ENCODE results near the gene SLC22A16. TPM values are rescaled to one million over a fixed set of nuclear protein-coding genes. Genes with fewer than 3 reads are reported as not detected.

SLC22A16 gene
- total RNA-seq, 1 experiment from 2014 or later: not detected

GRCh38 chr6:110428153-110428552 is 48.3 kb downstream of the SLC22A16 start:
- no peak for ATAC-seq
- no peak overlapping the region for H3K4me2 ChIP-seq (ENCODE audit: low read length)
- H3K4me1 ChIP-seq (ENCODE audit: control insufficient read depth in 1 of 2, insufficient read depth in 2 of 2, low read length in 2 of 2): no peaks in the 10 kb centered on the region
- no peak overlapping the region for H3K9ac ChIP-seq (ENCODE audit: low read length)
- intact Hi-C loops (cut with micrococcal nuclease): no loop called here
- H2AFZ ChIP-seq (ENCODE audit: low read depth, low read length, poor library complexity, severe bottlenecking): no peak overlapping the region
- H3K27ac ChIP-seq (ENCODE audit: low read depth, low read length): no peak overlapping the region
- no peak for DNase-seq (ENCODE audit: low read depth, low spot score)
- H3K27me3 ChIP-seq (ENCODE audit: insufficient read depth, low read length): peaks cover 20% of the 10 kb centered on the region; the same call in 1 of the 2 replicates
- H3K79me2 ChIP-seq (ENCODE audit: insufficient read depth, low read length): no peaks in the 10 kb centered on the region
- ChIA-PET CTCF (no interaction called here), RAD21 (ENCODE audit: low non-redundant PET in 1 of 2, low total read pairs in 2 of 2, uncharacterized antibody in 2 of 2, unreplicated experiment in 2 of 2) (no interaction called here), POLR2A (no interaction called here)
- H3K36me3 ChIP-seq (ENCODE audit: control insufficient read depth in 1 of 2, insufficient read depth in 2 of 2, low read length in 2 of 2): no peaks in the 10 kb centered on the region
- H4K20me1 ChIP-seq (ENCODE audit: insufficient read depth): no peaks in the 10 kb centered on the region
- H3K4me3 ChIP-seq (replicated peaks in 1 of 2; ENCODE audit: low read depth in 1 of 2, low read length in 2 of 2): no peak overlapping the region
- TF ChIP-seq FOSL1 (IDR thresholded peaks at IDR 0.05; ENCODE audit: low read depth) (no peak), ELF1 (IDR thresholded peaks at IDR 0.05; ENCODE audit: borderline replicate concordance, low read depth) (no peak), REST (IDR thresholded peaks at IDR 0.05; ENCODE audit: low read depth) (no peak), EZH2phosphoT487 (IDR thresholded peaks at IDR 0.05; ENCODE audit: borderline replicate concordance) (no peak), ZFX (IDR thresholded peaks at IDR 0.05) (no peak), ZBTB33 (IDR thresholded peaks at IDR 0.05; ENCODE audit: extremely low read depth, insufficient replicate concordance, low read length) (no peak), CBX3 (IDR thresholded peaks at IDR 0.05; ENCODE audit: low read depth) (no peak), TCF7L2 (IDR thresholded peaks at IDR 0.05; ENCODE audit: borderline replicate concordance, extremely low read depth, insufficient read depth, insufficient read length) (no peak), SIN3A (IDR thresholded peaks at IDR 0.05; ENCODE audit: low read depth) (no peak), SRF (IDR thresholded peaks at IDR 0.05; ENCODE audit: low read depth) (no peak), MAX (IDR thresholded peaks at IDR 0.05) (no peak), CTCF (IDR thresholded peaks at IDR 0.05 in 2 of 3, conservative IDR thresholded peaks at IDR 0.05 in 1 of 3; ENCODE audit: borderline replicate concordance in 1 of 3, insufficient read depth in 1 of 3, low read depth in 2 of 3, low read length in 2 of 3) (no peak)
- no peaks in the 10 kb centered on the region for H3K9me2 ChIP-seq (ENCODE audit: insufficient read depth)
- BruUV-seq (replicated peaks): no TSS peak
- H3K9me3 ChIP-seq (ENCODE audit: control insufficient read depth in 1 of 2, insufficient read depth in 1 of 2, low read depth in 1 of 2, low read length in 2 of 2): no peaks in the 10 kb centered on the region

Measured in HCT116 (cell line).